ENCODE measurements around the gene DSP.

DNA sequence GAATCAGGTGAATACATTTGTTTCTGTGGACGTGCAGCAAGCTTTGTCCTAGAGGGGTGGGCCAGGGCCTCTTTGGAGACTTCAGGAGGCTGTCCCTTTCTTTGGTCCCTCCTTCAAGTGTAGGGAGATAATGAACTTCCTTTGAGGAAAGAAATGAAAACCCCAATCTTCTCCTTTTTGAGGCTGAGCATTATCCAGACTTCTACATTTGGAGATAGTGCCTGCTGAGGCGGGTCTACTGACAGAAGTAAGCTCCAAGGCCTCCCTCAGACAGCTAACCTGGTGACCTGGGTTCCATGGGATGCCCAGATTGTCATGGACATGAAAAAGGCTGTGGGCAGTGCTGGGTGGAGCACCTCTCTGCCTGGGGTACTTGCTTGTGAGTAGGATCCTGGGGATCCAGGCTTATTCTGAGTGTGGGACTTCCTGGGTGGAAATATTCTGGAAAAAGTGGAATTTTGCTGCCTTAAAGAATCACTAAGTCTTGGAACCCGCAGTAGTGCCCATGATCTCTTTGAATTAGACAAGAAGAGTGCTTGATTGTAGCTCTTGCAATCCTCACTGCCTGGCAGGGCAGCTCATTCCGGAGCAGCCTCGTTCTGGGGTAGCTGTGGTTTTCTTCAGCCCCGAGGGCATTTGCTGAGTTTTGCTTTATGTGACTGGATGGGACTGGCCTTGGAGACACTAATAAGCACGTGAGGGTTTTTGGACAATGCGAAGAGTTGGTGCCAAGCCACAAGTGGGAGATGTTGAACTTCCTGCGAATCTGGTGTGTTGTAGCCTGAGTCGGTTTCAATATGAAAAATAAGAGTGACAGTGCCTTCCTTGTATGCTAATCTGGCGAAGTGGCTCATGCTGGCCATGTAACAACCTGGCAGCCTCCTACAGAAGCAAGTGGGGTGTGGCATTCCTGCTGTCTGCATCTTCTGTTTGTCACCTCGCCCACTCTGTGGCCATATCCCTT, 76.6 kb downstream of the DSP start:
- TF ChIP-seq CTCF (conservative IDR thresholded peaks at IDR 0.05; ENCODE audit: low read length) (no peak), EZH2phosphoT487 (IDR thresholded peaks at IDR 0.05; ENCODE audit: borderline replicate concordance, low read depth, low read length) (no peak)

Measured in OCI-LY7 (cell line).